Erythroblast (primary cell): ENCODE data around the gene NDST1.

Experiments used
- GATA1 ChIP-seq: IDR thresholded peaks from 2 replicates; pipeline ENCODE4 v1.6.1; 2011; ENCODE audit warnings: low read depth, mild to moderate bottlenecking, control low read depth, low read length, moderate library complexity
- POLR2A ChIP-seq: IDR thresholded peaks from 2 replicates; pipeline ENCODE4 v1.6.1; 2011; ENCODE audit warnings: mild to moderate bottlenecking, low read length

DNA sequence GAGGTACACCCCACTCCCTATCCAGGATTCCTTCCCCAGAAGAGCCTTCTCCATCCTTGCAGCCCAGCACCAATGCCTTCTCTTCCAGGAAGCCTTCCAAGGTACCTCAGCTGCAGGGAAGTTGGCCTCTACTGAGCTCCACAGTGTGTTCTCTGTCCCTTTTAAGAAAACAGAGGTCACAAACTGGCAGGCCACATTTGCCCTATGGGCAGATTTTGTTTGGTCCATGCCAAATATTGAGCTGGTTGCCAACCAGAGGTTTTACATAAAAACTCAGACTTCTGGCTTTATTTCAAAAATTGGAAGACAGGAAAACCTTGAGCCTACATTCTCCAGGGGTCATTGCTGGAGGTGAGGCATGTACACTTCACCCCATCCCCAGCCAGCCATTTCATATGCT lies 9.0 kb upstream of the NDST1 start:
- TF ChIP-seq POLR2A (no peak), GATA1 (no peak)
